Non-pigmented ciliary epithelial cell (primary cell): ENCODE measurements around the gene TTN.

ENCODE experiments used
- DNase-seq: peaks from one replicate; pipeline ENCODE4 v3.0.0-alpha.2; 2010; ENCODE audit warnings: low read depth

The TTN gene

DNA sequence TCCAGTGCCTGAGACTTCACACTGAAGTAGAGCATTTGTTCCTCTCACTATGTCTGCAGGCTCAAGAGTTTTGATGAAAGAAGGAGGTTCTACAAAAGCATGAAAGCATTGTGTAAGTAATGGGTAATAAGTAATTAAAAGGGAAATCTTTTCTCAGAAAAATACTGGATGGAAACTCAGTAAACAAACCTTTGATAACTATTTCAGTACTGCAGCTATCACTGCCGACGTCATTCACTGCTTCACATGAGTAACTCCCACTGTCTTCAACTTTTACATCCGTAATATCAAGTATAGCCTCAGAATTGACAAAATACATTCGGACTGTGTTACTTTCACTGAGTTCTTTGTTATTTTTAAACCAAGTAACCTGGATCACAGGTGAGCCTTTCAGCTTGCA lies 72.7 kb downstream of the TTN start:
- no peak for DNase-seq

DNA sequence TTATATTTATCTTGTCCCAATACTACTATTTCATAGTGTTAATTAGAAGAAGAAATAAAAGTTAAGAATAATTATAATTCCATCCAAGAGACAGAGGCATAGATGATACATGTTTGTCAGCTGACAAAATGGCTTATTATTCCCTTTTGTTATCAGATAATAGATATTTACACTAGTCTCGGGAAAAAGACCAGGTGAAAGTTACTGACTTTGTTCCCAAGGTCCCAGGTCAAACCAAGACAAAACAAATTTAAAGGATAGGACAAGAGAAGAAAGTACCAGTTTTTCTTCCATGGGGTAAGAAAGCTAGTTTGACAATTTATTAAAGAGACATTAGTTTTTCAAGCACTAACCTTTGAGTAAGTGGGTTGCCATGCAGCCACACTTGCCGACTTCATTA lies 73.2 kb downstream of the TTN start:
- DNase-seq: no peak

DNA sequence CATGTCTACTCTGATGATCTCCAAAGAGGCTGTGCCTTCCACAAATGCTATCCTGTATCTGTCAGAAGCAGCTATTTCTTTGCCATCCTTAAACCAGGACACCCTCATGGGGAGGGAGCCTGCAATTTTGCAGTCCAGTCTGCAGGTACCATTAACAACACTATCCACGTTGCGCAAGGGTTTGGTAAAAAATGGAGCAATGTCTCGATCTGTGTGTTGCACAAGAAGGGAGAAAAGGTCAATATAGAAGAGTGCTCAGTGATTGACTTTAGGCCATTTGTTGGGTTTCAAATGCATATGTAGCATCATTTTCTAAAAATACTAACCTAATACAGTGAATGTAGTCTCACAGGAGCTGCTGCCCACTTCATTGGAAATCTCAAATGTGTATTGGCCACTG lies 74.3 kb downstream of the TTN start:
- DNase-seq: no peak

DNA sequence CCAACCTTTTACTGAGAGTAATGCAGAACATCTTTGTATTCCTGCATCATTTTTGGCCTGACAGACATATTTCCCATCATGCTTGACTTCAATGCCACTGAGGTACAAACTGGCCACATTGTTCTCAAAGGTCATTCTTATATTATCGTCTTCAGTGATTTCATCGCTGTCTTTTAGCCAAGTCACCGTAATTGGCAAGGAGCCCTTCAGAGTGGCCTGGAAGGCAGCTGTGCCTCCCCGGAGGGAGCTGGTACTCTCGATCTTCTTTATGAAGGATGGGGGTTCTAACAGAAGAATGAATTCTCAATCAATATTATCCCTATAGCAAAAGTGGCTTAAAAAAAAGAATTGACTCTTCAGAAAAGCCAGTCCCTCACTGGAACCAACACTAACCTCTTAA lies 75.9 kb downstream of the TTN start:
- no peak for DNase-seq

DNA sequence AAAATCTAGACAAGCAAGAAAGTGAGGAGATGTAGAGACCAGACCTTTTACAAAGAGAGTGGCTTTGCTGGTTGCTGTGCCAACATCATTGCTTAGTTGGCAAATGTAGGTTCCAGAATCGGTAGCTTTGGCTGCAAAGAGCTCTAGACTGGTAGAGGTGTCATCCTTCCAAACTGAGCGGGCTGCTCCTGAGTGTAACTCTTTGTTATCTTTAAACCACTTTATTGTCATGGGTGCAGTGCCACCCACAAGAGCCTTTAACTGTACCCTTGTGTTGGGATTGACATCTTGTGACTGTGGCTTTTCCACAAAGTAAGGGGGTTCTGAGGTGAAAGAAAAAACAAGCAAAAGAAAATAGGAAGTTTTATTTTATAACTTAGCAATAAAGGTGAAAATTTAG lies 77.2 kb downstream of the TTN start:
- DNase-seq: no peak

DNA sequence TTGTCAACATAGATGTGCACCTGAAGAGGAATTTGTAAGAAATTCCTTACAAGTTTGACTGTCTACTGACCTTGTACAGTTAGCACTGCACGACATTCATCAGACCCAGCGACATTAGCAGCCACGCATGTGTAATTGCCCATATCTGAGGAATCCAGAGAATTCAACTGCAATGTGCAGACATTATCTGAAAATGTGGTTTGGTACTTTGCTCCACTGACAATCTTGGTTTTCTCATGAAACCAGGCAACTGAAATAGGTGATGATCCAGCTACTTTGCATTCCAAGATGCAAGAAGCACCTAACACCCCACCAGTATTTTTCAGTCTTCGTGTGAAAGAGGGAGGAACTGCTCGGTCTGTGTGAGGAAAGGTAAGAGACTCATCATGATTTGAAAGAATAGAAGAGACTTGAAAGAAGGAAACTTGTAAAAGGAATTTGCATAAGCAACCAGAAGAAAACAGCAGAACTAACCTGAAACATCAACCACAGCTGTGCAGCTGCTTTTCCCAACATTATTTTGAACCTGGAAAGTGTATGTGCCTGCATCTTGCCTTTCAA lies 83.4 kb downstream of the TTN start:
- no peak for DNase-seq

DNA sequence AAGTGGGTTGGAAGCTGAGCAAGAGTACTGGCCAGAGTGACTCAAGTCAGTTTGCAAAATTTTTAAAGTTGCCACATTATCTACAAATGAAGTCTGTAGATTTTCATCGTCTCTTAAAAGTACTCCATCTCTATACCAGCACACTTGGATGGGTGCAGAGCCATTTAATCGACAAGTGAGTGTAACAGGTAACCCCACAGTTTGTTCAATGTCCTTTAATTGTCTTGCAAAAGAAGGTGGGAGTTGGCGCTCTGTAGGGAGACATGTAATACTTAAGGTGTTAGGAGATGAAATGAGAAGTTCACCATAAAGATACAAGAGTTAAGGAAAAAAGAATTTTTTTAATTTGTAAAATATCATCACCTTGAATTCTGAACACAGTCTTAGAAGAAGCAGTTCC lies 84.9 kb downstream of the TTN start:
- DNase-seq: no peak

DNA sequence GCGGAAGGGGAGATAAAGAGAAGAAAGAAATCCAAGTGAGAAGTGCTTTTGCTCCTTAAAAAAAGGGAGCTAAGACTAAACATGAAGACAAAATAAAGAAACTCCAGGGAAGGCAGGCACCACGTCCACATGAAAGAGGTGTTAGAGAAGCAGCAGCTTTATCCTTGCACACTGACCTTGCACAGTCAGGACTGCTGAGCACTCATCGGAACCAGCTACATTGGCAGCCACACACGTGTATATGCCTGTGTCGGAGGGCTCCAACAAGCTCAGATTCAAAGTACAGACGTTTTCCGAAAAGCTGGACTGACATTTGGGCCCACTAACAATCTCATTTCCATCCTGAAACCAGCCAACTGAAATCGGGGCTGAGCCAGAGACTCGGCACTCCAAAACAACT lies 88.2 kb downstream of the TTN start:
- no peak for DNase-seq

DNA sequence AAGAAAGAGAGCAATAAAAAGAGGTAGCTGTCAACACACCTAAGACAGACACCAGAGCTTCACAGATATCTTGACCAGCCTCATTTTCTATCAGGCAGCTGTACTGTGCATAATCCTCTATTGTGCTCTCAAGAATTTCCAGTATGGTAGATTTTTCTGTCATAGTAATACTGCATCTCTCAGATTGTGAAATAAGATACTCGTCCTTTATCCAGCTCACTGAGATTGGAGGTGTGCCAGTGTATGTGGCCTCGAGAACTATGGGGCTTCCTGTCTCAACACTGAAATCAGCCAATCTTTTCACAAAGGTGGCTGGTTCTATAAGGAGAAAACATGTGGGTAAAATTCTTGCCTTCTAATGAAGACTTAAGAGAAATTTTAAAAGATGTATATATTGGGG lies 88.9 kb downstream of the TTN start:
- no peak for DNase-seq

DNA sequence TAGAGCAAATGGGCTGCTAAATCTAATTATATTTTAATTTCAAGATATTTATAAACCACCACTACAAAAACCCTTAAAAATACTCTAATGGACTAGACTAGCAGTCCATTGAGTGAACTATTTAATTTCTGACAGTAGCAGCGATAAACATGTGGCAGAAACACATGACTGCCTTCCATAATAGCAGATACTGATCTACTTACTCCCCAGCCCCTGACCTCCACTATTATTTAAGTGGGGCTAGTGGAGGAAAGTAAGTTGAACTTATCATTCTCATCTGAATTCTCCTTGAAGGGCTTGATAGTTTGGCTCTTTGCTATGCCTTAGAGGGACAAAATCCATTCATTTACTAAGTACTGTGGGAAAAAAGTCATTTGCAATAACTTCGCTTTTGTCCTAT lies 90.8 kb downstream of the TTN start:
- no peak for DNase-seq

DNA sequence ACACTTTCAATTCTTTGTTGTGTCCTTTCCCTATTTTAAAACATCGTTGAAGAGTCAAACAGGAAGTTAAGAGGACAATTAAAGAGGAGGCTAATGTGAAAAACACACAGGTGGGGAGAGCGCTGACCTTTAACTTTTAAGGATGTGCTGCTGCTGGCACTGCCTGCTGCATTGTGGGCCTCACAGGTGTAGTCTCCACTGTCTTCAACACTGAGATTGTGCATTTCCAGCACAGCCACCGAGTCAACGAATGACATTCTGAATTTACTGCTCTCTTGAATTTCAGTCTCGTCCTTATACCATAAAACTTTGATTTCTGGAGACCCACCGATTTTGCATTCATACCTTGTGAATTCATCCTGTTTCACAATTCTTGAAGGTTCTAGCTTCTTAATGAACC lies 91.9 kb downstream of the TTN start:
- no peak for DNase-seq

DNA sequence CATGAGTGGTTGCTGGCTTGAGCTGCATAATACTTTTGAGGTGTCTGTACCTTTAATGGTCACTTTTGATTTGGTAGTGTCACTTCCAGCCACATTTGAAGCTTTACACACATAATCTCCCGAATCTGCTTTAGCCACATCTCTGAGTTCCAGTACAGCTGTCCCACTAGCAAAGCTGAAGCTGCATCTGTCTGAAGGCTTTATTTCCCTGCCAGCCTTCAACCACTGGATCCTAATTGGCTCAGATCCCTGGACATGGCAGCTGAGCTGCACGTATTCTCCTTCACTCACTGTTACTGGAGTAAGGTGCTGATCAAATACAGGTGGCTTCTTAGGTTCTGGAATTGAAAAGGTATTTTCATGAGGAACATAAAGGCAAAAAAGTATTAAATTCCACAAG lies 99.7 kb downstream of the TTN start:
- no peak for DNase-seq

DNA sequence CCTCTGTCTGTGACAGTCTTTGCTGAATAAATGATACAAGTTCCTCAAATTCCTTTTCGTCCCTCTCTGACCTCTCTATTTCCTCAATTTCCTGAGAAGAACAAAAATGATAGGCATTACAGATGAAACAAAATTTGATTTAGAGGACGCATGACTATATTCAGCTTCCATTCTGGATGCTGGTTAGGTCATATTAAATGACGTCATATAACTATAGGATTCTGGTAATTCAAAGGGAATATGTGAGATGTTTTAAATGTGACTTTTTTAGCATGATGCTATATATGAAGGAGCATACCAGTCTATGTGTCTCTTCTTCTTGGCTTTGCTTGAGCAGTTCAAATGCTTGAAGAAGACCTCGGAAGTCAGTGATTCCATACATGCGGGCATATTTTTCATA lies 102.3 kb downstream of the TTN start:
- no peak for DNase-seq

DNA sequence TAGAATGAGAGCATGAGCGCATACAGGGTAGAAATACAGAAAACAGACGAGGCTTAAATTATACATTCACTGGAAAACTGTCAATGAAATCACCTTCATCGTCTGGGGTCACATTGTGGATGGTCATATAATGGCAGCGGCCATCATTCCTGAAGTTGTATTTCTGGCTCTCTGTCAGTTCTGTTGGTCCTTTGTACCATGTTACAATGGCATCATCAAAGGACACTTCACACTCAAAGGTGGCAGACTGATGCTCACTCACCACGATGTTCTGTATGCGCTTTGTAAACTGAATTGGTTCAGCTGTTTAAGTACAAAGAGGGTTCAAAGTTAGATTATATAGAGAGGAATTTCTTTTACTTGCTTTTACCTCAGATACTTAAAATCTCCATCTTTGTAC lies 104.9 kb downstream of the TTN start:
- DNase-seq: no peak

DNA sequence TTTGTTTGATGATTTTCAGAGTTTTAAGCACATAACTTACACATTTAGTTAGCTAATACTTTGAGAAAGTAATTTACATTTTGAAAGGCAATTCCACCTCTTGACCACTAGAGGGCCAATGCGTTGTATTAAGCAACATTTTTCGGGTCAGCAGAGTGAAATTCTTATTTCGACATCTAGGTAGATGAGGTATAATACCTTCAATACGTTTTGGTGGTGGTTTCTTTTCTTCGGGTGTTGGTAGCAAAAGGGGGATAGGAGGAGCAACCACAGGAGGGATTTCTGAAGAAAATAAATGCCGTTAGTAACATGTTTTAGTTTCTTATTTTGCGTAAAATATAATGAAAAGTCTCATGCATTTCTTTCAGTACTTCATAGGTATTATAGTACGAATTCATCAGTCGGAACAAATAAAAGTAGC lies 106.3 kb downstream of the TTN start:
- no peak for DNase-seq

DNA sequence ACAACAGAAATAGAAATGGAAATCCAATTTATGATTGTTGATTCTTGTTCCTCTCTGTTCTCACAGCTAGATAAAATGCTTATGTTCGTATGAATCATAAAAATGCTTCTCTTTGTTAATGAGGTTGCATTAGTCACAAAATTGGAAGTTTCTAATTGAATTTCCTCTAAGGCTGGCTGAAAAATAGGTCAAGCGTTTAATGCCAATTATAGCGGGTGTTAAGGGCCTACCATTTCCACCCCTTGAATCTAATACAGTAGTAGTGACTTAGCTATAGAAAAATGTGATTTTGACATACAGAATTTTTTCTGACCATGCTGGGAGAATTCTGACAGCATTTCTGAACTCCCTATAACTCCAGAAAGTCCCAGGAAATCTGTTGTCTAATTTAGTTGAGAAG lies 107.1 kb downstream of the TTN start:
- no peak for DNase-seq

DNA sequence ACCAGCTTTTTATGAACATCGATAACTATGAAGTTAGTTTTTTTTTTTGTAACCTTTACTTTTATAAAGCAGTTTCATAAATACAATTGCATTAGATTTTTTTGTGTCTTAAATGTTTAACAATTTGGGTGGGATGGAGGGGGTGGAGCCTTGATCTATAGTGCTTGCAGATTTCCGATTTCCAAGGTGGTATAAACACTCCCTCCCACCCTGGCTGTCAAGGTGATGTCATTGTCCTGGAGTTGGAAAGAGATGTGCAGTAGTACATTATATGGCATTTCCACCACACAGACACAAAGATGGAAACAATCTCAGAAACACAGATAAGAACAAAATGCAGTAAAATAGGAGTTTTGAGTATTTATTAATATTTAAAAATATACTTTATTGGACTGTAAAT lies 114.4 kb downstream of the TTN start:
- DNase-seq: no peak

DNA sequence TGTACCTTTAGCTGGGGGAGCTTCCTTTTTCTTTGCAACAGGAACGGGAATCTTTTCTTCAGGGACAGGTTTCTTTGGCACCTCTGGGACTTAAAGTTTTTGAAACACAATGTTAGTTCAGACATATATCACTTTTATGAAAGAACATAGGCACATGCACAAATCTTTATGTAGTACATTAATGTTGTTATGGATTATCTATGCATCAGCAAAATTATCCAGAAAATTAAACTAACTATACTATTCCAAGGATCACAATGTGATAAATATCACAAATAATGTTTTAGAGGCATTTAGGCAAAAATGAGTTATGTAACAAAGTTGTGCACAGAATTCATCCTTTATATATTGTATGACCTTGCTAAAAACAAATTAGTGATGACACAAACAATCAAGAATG lies 117.4 kb downstream of the TTN start:
- no peak for DNase-seq

DNA sequence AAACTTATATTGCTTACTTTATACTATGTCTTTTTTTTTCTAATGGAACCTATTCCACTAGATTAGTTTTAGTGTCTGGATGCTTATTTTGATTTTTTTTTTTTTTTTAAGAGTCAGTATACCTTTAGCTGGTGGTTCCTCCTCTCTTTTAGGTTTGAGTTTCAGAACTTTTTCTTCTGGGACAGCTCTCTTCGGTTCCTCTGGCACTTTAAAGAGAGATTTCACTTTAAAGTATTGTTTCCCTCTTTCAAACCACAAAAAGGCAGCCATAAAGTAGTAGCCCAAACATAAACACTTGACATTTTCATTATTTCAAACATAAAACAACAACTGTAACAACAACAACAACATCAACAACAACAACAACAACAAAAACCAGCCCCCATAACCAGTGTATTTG lies 123.3 kb downstream of the TTN start:
- no peak for DNase-seq

DNA sequence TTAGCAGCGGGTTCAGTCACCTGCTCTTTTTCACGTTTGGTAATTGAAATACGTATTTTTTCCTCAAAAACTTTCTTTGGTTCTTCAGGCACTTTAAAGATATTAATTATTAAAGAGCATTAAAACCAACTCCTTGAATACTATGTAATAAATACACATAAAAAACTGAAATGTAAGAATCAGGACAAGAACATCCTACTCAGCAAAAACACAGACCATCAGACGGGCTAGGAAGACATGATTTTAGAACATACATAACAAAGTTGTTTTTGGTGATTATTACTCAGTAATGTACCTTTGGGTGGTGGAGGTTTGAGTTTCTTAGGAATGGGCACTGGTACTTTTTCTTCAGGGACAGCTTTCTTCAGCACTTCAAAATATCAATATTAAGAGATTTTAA lies 126.1 kb downstream of the TTN start:
- DNase-seq: no peak

DNA sequence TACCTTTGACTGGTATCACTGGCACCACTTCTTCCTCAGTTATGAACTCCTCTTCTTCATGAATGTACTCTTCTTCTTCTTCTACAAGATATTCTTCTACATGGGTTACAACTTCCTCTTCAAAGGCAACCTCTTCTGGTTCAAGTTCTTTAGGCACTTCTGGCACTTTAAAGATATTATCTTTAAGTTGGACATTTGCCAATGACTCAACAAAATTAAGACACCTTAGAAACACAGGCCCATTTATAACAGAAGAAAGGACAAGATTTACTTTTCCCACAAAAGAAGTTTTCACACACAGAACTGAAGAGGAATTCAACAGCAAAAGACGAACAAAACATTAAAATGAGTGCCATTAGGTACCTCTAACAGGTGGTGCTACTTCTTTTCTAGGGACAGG lies 127.3 kb downstream of the TTN start:
- DNase-seq: no peak

DNA sequence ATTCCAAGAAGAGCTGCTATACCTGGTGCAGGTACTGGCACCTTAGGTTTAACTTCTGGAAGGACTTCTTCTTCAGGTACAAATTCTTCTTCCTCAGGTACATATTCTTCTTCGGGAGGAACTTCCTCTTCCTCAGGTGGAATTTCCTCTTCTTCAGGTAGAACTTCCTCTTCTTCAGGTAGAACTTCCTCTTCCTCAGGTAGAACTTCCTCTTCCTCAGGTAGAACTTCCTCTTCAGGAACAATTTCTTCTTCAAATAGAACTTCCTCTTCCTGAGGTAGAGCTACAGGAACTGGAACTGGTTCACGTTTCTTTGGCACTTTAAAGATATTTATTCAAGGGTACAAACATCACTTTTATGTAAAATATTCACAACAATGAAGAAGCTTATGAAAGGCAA lies 129.6 kb downstream of the TTN start:
- DNase-seq: no peak

DNA sequence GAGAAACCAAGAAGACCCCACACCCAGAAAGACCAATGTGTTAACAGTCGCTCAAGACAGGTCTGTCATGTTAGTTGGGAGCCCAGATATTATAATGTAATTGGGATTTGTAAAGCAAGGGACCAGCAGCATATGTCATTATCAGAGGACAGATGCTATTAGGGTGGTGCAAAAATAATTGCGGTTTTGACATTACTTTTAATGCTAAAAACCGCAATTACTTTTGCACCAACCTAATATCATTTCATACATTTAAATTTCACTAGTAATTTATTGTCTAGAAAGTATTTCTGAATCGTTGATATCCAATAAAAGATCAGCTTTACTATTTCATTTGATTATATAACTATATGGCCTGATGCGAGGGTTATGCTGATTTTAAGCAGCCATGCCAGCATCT lies 131.2 kb downstream of the TTN start:
- no peak for DNase-seq

DNA sequence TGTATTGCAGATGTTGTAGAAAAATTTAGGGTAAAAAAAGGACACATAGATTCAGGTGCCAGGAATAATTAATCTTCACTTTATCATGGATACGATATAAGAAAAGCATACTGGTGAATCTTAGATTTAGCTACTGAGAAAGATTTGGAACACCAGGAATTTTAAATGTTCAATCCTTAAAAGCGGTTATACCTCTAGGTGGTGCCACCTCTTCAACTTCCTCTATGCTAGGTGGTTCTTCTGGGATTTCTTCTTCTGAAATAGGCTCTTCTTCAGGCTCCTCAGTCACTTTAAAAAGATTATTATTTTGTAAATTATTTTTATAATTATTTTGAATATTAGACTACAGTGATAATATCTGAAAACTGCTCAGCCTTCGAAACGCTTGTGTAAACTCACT lies 133.1 kb downstream of the TTN start:
- DNase-seq: no peak

DNA sequence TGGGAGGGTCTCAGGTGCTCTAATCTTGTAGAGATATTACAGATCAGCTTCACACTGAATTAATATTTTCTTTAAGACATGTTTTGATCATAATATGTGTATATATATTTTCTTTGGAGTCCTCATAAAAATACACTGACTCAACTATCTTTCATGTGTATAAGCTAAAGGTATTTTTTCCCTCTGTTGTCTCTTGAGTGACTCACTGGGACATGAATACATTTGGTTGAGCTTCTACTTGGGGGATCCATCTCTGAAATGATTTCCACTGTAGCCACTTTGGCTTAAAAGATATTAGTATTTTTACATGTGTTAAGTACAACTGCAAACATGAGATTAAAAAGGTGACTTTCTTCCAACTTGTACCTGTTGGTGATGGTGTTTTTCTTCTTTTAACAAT lies 140.8 kb downstream of the TTN start:
- DNase-seq: no peak
